CD4-positive, alpha-beta T cell treated with Interleukin-4 for 4 hours (primary cell): ENCODE results near the gene IFT81.

Source experiments
- DNase-seq: peaks from one replicate; pipeline ENCODE4 v3.0.0-alpha.2; 2020

IFT81 gene

DNA sequence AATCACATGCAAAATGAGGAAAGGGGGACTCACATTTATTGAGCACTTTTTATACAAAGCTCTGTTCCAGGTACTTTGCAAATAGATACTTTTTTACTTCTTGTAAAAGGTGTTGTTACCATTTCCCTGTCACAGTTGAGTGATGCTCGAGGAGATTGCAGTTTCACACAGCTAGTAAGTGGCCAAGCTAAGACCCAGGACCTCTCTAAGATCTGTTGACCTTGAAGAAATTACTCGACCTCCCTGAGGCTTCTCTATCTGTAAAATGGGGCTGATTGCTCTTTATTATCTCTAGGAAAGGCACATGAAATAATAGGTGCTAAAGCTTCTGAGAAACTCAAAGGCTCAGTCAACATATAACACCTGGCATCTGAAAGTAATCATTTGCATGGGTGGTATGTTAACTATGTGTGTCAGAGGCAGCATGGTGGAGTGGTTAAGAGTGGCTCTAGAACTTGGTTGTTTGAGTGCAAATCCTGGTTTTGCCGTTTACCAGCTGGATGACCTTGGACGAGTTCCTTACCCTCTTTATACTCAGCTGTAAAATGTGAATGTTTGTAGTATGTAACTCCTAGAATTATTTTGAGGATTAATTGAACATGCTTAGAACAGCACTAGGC lies 41.5 kb downstream of the IFT81 start:
- DNase-seq, result no peak

DNA sequence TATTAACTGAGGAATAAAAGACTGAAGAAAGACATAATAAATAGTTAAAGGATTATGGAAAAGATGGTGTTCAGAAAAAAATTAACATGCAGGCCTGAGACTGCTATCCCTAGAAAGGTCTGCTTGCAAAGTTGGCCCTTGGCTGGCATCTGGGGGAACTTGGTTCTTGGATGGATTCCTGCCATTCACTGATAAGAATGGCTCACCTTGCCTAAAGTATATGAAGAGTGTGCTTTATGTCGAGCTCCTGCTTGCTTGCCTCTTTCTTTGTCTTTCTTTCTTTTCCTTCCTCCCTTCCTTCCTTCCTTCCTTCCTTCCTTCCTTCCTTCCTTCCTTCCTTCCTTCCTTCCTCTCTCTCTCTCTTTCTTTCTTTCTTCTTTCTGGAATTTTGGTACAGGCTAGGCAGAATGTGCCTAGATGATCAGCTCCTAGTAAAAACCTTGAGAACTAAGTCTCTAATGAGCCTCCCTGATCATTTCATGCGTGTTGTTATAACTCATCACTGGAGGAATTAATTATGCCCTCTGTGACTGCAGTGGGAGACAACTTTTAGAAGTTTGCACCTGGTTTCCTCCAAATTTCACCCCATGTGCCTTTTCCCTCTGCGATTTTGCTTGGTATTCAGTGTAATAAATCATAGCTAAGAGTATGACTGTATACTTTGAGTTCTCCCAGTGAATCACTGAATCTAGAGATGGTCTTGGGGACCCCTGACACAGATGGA lies 44.7 kb downstream of the IFT81 start:
- DNase-seq, result no peak

GRCh38 chr12:110170535-110171185 lies 46.5 kb downstream of the IFT81 start:
- no peak for DNase-seq

DNA sequence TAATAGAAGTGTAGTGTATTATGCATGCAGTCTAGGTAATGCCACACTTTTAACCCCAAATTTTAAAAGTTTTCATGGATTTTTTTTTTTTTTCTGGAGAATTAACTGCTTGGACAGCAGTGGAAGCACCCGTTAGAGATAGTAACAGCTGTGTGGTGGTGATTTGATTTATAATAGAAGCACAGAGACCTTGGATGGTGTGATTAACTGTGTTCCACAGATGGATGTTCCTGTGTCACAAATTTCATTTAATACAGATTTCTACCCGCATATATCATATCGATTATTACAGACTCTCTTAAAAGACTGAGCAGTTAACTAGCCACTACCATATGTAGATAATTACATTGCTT lies 47.0 kb downstream of the IFT81 start:
- no peak for DNase-seq

GRCh38 chr12:110171636-110172035 lies 47.5 kb downstream of the IFT81 start:
- DNase-seq, result no peak

GRCh38 chr12:110174373-110174996 lies 50.3 kb downstream of the IFT81 start:
- DNase-seq, result no peak

DNA sequence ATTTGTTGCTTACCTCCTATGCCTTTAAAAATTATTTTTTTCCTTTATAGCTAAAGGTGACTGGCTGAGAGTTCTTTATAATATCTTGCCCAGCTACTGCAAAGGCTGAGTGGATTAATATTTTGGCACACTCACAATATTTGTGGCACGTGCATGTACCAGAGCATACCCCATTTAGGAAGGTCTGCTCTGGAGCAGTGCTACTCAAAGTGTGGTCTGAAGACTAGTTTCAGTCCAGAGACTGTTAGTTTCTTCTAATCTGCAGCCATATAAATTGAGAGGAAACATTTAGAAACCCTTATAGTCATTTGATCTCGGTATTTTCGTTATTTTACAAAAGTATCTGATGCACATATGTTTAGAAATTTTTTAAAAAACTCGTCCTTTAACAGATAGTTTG lies 51.0 kb downstream of the IFT81 start:
- no peak for DNase-seq

- DNase-seq, result no peak
These were observed 52.6 kb downstream of the IFT81 start for GRCh38 chr12:110176745-110177144.

GRCh38 chr12:110179291-110179690 lies 55.1 kb downstream of the IFT81 start:
- DNase-seq, result no peak

- DNase-seq, result no peak
These were observed 56.4 kb downstream of the IFT81 start for GRCh38 chr12:110180591-110181005.

GRCh38 chr12:110182281-110182680 lies 58.1 kb downstream of the IFT81 start:
- no peak for DNase-seq

GRCh38 chr12:110183386-110183785 lies 59.2 kb downstream of the IFT81 start:
- no peak for DNase-seq

- no peak for DNase-seq
These were observed 61.5 kb downstream of the IFT81 start for GRCh38 chr12:110185626-110186025.

DNA sequence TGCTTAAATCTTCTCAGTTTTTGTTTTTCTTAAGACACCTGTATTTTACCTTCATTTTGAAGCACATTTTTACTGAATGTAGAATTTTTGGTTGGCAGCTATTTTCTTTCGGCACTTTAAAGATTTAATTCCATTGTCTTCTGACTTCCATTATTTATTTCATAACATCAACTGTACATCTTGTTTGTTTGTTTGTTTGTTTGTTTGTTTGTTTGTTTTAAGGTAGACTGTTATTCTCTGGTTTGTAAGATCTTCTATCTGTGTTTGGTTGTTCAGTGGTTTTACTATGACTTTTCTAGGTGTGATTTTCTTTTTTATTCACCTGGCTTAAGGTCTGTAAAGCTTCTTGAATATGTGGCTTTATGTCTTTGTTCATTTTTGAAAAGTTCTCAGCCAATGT lies 61.9 kb downstream of the IFT81 start:
- no peak for DNase-seq

DNA sequence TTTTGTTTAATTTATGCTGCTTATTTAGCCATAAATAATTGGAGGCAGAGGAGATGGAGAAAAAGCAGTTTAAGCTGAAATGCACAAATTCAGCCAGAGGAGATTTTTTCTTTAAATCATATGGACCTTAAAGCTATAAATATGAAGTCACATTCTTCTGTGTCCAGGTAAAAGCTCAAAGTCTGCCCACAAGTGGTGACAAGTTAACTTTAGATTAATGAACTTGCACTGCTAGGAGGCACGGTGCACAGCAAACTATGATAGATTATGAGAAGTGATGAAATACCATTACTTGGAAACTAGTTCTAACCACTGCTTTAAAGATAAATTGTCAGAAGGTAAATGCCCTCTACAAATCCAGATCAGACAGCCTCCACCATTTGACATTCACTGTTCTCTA lies 69.0 kb downstream of the IFT81 start:
- DNase-seq, result no peak

- DNase-seq, result no peak
These were observed 72.8 kb downstream of the IFT81 start for GRCh38 chr12:110197003-110197402.

- DNase-seq, result no peak
These were observed 74.2 kb downstream of the IFT81 start for GRCh38 chr12:110198386-110198785.

GRCh38 chr12:110199339-110200123 lies 75.4 kb downstream of the IFT81 start:
- DNase-seq, result no peak

DNA sequence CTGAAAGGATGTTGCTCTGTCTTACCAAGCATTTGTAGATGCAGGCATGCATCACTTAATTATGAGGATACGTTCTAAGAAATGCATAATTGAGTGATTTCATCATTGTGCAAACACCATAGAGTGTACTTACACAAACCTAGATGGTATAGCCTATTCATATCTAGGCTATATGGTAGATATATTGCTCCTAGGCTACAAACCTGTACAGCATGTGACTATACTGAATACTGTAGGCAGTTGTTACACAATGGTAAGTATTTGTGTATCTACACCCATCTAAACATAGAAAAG lies 75.9 kb downstream of the IFT81 start:
- DNase-seq, result no peak

DNA sequence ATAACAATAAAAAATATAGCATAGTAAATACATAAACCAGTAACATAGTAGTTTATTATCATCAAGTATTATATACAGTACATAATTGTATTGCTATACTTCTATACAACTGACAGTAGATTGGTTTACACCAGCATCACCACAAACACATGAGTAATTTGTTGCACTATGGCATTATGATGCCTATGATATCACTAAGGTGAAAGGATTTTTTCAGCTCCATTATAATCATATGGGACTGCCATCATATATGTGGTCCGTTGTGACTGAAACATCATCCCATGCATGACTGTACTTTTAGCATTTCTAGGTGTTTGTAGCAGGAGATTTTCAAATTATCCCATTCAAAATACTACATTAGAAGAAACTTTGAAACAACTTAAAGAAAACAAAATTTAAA lies 77.8 kb downstream of the IFT81 start:
- DNase-seq, result no peak

DNA sequence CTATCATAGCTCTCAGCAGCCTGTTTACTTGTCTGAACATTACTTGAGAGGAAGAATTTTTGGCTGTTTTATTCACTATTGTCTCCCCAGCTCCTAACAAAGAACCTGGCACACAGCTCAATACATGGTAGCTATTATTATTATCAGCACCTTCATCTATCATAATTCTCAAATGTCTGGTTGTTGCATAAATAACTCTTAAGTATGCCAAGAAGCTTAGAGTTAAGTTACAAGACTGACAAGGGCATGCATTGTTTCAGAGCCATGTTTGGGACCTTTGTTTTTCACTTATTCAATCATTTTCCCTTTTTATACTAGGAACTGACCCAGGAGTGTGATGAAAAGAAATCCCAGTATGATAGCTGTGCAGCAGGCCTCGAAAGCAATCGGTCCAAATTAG lies 79.4 kb downstream of the IFT81 start:
- DNase-seq, result no peak

GRCh38 chr12:110205931-110206330 lies 81.8 kb downstream of the IFT81 start:
- DNase-seq, result no peak
